Neuronal stem cell (in vitro differentiated cells): ENCODE results near the gene ANXA1.

Experiments
- DNase-seq: peaks from one replicate; pipeline ENCODE4 v3.0.0-alpha.2; 2013; ENCODE audit warnings: low spot score
- H2AFZ ChIP-seq: one replicate; pipeline ENCODE4 v1.6.1; 2013; ENCODE audit warnings: mild to moderate bottlenecking, low read length, inconsistent platforms
- H2AK5ac ChIP-seq: 2 replicates; pipeline ENCODE4 v1.6.1; 2013; ENCODE audit warnings: low read depth, mild to moderate bottlenecking, inconsistent platforms, low read length, moderate library complexity, mixed read lengths
- H2BK120ac ChIP-seq: 2 replicates; pipeline ENCODE4 v1.6.1; 2013; ENCODE audit warnings: low read depth, mild to moderate bottlenecking, inconsistent platforms, low read length, moderate library complexity, mixed read lengths
- H2BK12ac ChIP-seq: one replicate; pipeline ENCODE4 v1.6.1; 2013; ENCODE audit warnings: low read length, inconsistent platforms
- H2BK15ac ChIP-seq: 2 replicates; pipeline ENCODE4 v1.6.1; 2013; ENCODE audit warnings: mild to moderate bottlenecking, low read length, inconsistent platforms, mixed read lengths
- H2BK5ac ChIP-seq: one replicate; pipeline ENCODE4 v1.6.1; 2013; ENCODE audit warnings: inconsistent platforms, mild to moderate bottlenecking, low read length, moderate library complexity
- H3K14ac ChIP-seq: one replicate; pipeline ENCODE4 v1.6.1; 2013; ENCODE audit warnings: low read length, inconsistent platforms
- H3K18ac ChIP-seq: 2 replicates; pipeline ENCODE4 v1.6.1; 2013; ENCODE audit warnings: low read length, inconsistent platforms
- H3K23ac ChIP-seq: 2 replicates; pipeline ENCODE4 v1.6.1; 2013; ENCODE audit warnings: low read depth, mild to moderate bottlenecking, mixed read lengths, low read length, inconsistent platforms; ENCODE audit not compliant: poor library complexity
- H3K27ac ChIP-seq: replicated peaks from 3 replicates; pipeline ENCODE4 v1.5.1; 2013; ENCODE audit warnings: low read length, inconsistent platforms
- H3K27me3 ChIP-seq, 3 experiments: 2 replicates each; pipeline ENCODE4 v1.6.1; 2013; ENCODE audit warnings: low read length in 3 of 3, mild to moderate bottlenecking in 2 of 3, inconsistent platforms in 1 of 3, low read depth in 1 of 3, mixed read lengths in 1 of 3, moderate library complexity in 1 of 3; ENCODE audit not compliant: control insufficient read depth in 3 of 3, insufficient read depth in 3 of 3
- H3K36me3 ChIP-seq, 2 donors: replicated peaks in 1 of 2; 2 replicates each; pipeline ENCODE4 v1.6.1; 2013; ENCODE audit warnings: low read length in 2 of 2; ENCODE audit not compliant: control insufficient read depth in 2 of 2, insufficient read depth in 2 of 2
- H3K4ac ChIP-seq: 2 replicates; pipeline ENCODE4 v1.6.1; 2013; ENCODE audit warnings: inconsistent platforms, mild to moderate bottlenecking, low read length, moderate library complexity
- H3K4me1 ChIP-seq, 2 donors: 1 replicate in 1 of 2; 2 replicates in 1 of 2; pipeline ENCODE4 v1.6.1; 2013; ENCODE audit warnings: low read length in 2 of 2, low read depth in 1 of 2; ENCODE audit not compliant: control insufficient read depth in 2 of 2, insufficient read depth in 1 of 2
- H3K4me2 ChIP-seq: one replicate; pipeline ENCODE4 v1.6.1; 2013; ENCODE audit warnings: mild to moderate bottlenecking, low read length, inconsistent platforms; ENCODE audit not compliant: insufficient read depth, poor library complexity, severe bottlenecking
- H3K4me3 ChIP-seq, 2 donors: 2 replicates each; pipeline ENCODE4 v1.5.1; 2013; ENCODE audit warnings: low read length in 2 of 2, mild to moderate bottlenecking in 2 of 2, inconsistent platforms in 1 of 2, moderate library complexity in 1 of 2
- H3K79me1 ChIP-seq: one replicate; pipeline ENCODE4 v1.6.1; 2013; ENCODE audit warnings: low read depth, mild to moderate bottlenecking, inconsistent platforms, low read length, moderate library complexity
- H3K9ac ChIP-seq: one replicate; pipeline ENCODE4 v1.6.1; 2013; ENCODE audit warnings: mild to moderate bottlenecking, low read depth, low read length, inconsistent platforms; ENCODE audit not compliant: poor library complexity
- H3K9me3 ChIP-seq, 2 donors: replicated peaks in 1 of 2; 2 replicates each; pipeline versions ENCODE3 to v1.6.1; 2013; ENCODE audit warnings: low read length in 2 of 2, mild to moderate bottlenecking in 2 of 2, inconsistent platforms in 1 of 2, low read depth in 1 of 2, mixed read lengths in 1 of 2, moderate library complexity in 1 of 2; ENCODE audit not compliant: control insufficient read depth in 2 of 2, insufficient read depth in 1 of 2
- H4K8ac ChIP-seq: one replicate; pipeline ENCODE4 v1.6.1; 2013; ENCODE audit warnings: low read depth, mild to moderate bottlenecking, inconsistent platforms, low read length, moderate library complexity
- H4K91ac ChIP-seq: one replicate; pipeline ENCODE4 v1.6.1; 2013; ENCODE audit warnings: low read length, low read depth, mild to moderate bottlenecking, inconsistent platforms; ENCODE audit not compliant: poor library complexity
- WGBS, 2 donors: extraction: QIAGEN DNeasy Blood & Tissue Kit; methylation state at CpG; one replicate each; pipeline ENCODE4 v1.1.7; 2013; ENCODE audit warnings: missing lambda C conversion rate in 2 of 2, mixed read lengths in 1 of 2; ENCODE audit not compliant: insufficient read length in 2 of 2, insufficient replicate concordance in 1 of 2; ENCODE audit errors: extremely low coverage in 2 of 2; 5-methylcytosine and 5-hydroxymethylcytosine counted together

The ANXA1 gene

GRCh38 chr9:73138516-73138915, 13.1 kb upstream of the ANXA1 start:
- no CpG with 5 or more reads among the region's 2 CpGs for WGBS, 2 donors
- no peaks in the 10 kb centered on the region for H3K27me3 ChIP-seq
- H2AK5ac ChIP-seq: no peak overlapping the region
- H3K27ac ChIP-seq: no peak overlapping the region
- H4K91ac ChIP-seq: no peak overlapping the region
- no peak overlapping the region for H2BK120ac ChIP-seq
- peaks cover 3 to 4% of the 10 kb centered on the region in 2 donors for H3K4me1 ChIP-seq
- no peak overlapping the region for H2AFZ ChIP-seq
- no peak overlapping the region for H2BK12ac ChIP-seq
- no peak overlapping the region for H3K23ac ChIP-seq
- H3K36me3 ChIP-seq: no peaks in the 10 kb centered on the region
- no peak overlapping the region for H3K4me2 ChIP-seq
- no peak overlapping the region for H3K4ac ChIP-seq
- no peak overlapping the region for H3K9ac ChIP-seq
- H2BK5ac ChIP-seq: no peak overlapping the region
- H3K9me3 ChIP-seq: peaks cover 0 to 2% of the 10 kb centered on the region in 2 donors
- no peak overlapping the region for H3K18ac ChIP-seq
- no peak for DNase-seq
- H4K8ac ChIP-seq: no peak overlapping the region
- H3K14ac ChIP-seq: no peak overlapping the region
- no peak overlapping the region for H2BK15ac ChIP-seq
- no peak overlapping the region for H3K4me3 ChIP-seq
- H3K79me1 ChIP-seq: no peaks in the 10 kb centered on the region

GRCh38 chr9:73141282-73141681, 10.4 kb upstream of the ANXA1 start:
- no peaks in the 10 kb centered on the region for H3K27me3 ChIP-seq
- WGBS, 2 donors: no CpG with 5 or more reads among the region's 1 CpG
- no peak overlapping the region for H2BK12ac ChIP-seq
- no peak overlapping the region for H2AFZ ChIP-seq
- no peak overlapping the region for H2BK15ac ChIP-seq
- no peak overlapping the region for H2AK5ac ChIP-seq
- no peak overlapping the region for H3K4ac ChIP-seq
- no peak overlapping the region for H4K8ac ChIP-seq
- no peaks in the 10 kb centered on the region for H3K79me1 ChIP-seq
- H3K9me3 ChIP-seq: no peaks in the 10 kb centered on the region
- H3K14ac ChIP-seq: no peak overlapping the region
- no peak overlapping the region for H3K18ac ChIP-seq
- no peak overlapping the region for H3K4me3 ChIP-seq
- no peak overlapping the region for H3K4me2 ChIP-seq
- DNase-seq: no peak
- H3K4me1 ChIP-seq: peaks cover 2 to 3% of the 10 kb centered on the region in 2 donors
- H3K23ac ChIP-seq: no peak overlapping the region
- no peak overlapping the region for H2BK5ac ChIP-seq
- no peak overlapping the region for H3K9ac ChIP-seq
- H3K36me3 ChIP-seq: no peaks in the 10 kb centered on the region
- no peak overlapping the region for H2BK120ac ChIP-seq
- no peak overlapping the region for H3K27ac ChIP-seq
- no peak overlapping the region for H4K91ac ChIP-seq

DNA sequence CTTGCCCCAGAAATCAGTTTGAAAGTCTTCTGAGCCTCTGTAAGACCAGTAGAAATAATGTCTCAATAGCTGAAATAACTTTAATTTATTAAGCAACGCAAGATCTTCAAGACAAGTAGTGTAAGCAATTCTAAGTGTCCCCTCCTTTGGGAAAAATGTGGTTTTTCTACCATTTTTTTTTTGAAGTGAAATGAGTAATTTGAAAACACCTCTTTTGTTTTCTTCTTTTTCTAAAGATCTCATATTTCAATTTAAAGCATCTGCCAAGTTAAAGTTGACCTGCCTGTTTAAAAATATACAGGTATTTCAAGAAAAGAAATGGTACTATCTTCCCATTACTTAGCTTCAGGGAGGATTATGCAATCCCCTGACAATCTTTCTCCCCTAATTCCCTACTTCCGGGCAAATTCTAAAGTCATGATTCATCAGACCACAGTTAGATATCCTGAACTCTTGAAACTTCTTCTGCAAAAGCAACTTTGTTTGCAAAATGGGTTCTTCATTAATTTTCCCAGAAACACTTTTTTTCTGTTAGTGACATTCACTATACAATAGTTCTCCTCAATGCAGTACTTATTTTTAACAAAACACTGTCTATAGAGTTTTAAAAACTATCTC, 7.8 kb upstream of the ANXA1 start:
- no peak for DNase-seq

GRCh38 chr9:73146111-73146815, 5.4 kb upstream of the ANXA1 start:
- no peaks in the 10 kb centered on the region for H3K9me3 ChIP-seq
- WGBS, 2 donors: no CpG with 5 or more reads among the region's 2 CpGs
- H3K36me3 ChIP-seq: no peaks in the 10 kb centered on the region
- no peak overlapping the region for H3K9ac ChIP-seq
- no peak overlapping the region for H3K27ac ChIP-seq
- no peak overlapping the region for H4K91ac ChIP-seq
- peaks cover 0 to 7% of the 10 kb centered on the region in 2 donors for H3K4me1 ChIP-seq
- no peak overlapping the region for H3K4me2 ChIP-seq
- H2AFZ ChIP-seq: no peak overlapping the region
- H2AK5ac ChIP-seq: no peak overlapping the region
- DNase-seq: no peak
- no peak overlapping the region for H2BK15ac ChIP-seq
- H3K27me3 ChIP-seq: no peaks in the 10 kb centered on the region
- no peak overlapping the region for H3K14ac ChIP-seq
- no peak overlapping the region for H3K23ac ChIP-seq
- no peak overlapping the region for H4K8ac ChIP-seq
- no peak overlapping the region for H3K4me3 ChIP-seq
- no peak overlapping the region for H2BK120ac ChIP-seq
- no peak overlapping the region for H3K4ac ChIP-seq
- H3K79me1 ChIP-seq: no peaks in the 10 kb centered on the region
- no peak overlapping the region for H2BK12ac ChIP-seq
- H2BK5ac ChIP-seq: no peak overlapping the region
- no peak overlapping the region for H3K18ac ChIP-seq

More for the DNA sequence above, 7.8 kb upstream of the ANXA1 start:
- Histone ChIP-seq H3K4me2 (no peak overlapping the region), H3K18ac (no peak overlapping the region), H4K8ac (no peak overlapping the region), H3K4me3 (no peak overlapping the region), H3K23ac (no peak overlapping the region), H3K4ac (no peak overlapping the region), H3K9me3 (no peaks in the 10 kb centered on the region), H3K9ac (no peak overlapping the region), H3K27ac (no peak overlapping the region), H2BK15ac (no peak overlapping the region), H3K79me1 (no peaks in the 10 kb centered on the region), H2AFZ (peak overlapping the region; percentile 20), H2BK5ac (no peak overlapping the region), H3K4me1 (no peaks in the 10 kb centered on the region), H2BK120ac (no peak overlapping the region), H2BK12ac (no peak overlapping the region), H2AK5ac (no peak overlapping the region), H3K36me3 (no peaks in the 10 kb centered on the region), H3K14ac (no peak overlapping the region), H4K91ac (no peak overlapping the region), H3K27me3 (no peaks in the 10 kb centered on the region)
- no CpG with 5 or more reads among the region's 2 CpGs for WGBS, 2 donors
